AG09319 (cell line): ENCODE data around the gene KDM6A.
"Not testable (repeated sequence)": the region's sequence is repeated elsewhere in the genome, so short reads cannot be mapped to it uniquely, and the experiment has no call there.

Source experiments
- DNase-seq: peaks from one replicate; pipeline ENCODE4 v3.0.0-alpha.2; 2010; ENCODE audit warnings: low read depth; ENCODE audit errors: extremely low read depth
- CTCF ChIP-seq: IDR thresholded peaks from 2 replicates; pipeline ENCODE4 v1.5.1; 2011; ENCODE audit warnings: low read depth, mild to moderate bottlenecking, inconsistent platforms, low read length, moderate library complexity

KDM6A gene

GRCh38 chrX:44946771-44947170 lies 73.8 kb downstream of the KDM6A start:
- no peak for DNase-seq
- no peak for TF ChIP-seq CTCF

- TF ChIP-seq CTCF, result no peak
- DNase-seq, result no peak
These were observed 75.0 kb downstream of the KDM6A start for GRCh38 chrX:44947995-44948394.

- no peak for DNase-seq
- no peak for TF ChIP-seq CTCF
These were observed 75.4 kb downstream of the KDM6A start for GRCh38 chrX:44948406-44948805.

- no peak for TF ChIP-seq CTCF
- no peak for DNase-seq
These were observed 76.1 kb downstream of the KDM6A start for GRCh38 chrX:44949125-44949524.

- DNase-seq, result not testable (repeated sequence)
These were observed 77.7 kb downstream of the KDM6A start for GRCh38 chrX:44950471-44951366.

- DNase-seq, result no peak
- no peak for TF ChIP-seq CTCF
These were observed 78.6 kb downstream of the KDM6A start for GRCh38 chrX:44951572-44952067.

GRCh38 chrX:44952329-44953027 lies 79.5 kb downstream of the KDM6A start:
- DNase-seq, result no peak

More at GRCh38 chrX:44952329-44953027, 79.5 kb downstream of the KDM6A start:
- TF ChIP-seq CTCF, result no peak
